ENCODE data around the gene CACNA1S. TPM values are rescaled to one million over a fixed set of nuclear protein-coding genes. Genes with fewer than 3 reads are reported as not detected.

CACNA1S gene
- total and polyA plus RNA-seq, 2 of the 4 experiments (the other 2 are of a cell fraction) = not detected

DNA sequence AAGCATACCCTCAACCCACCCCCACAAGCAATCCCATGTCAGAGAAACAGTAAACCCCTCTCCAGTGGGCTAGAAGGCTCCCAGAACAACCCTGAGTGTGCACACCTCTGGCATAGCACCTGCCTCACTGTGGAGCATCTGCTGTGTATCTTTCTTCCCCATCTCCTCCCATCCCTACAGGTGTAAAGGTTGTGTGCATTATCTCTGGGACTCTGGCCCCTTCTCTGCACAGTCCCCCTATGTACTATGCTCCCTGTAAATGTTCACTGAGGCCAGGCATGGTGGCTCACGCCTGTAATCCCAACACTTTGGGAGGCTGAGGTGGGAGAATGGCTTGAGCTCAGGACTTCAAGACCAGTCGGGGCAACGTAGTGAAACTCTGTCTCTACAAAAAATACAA, 700 bp upstream of the CACNA1S start:
- H3K9ac ChIP-seq (ENCODE audit: low read depth, low read length) = no peak overlapping the region
- no peak for DNase-seq
- no peak overlapping the region for H2AK5ac ChIP-seq (ENCODE audit: low read depth, low read length)
- H2BK15ac ChIP-seq (ENCODE audit: low read depth, low read length) = no peak overlapping the region
- CTCF ChIA-PET = interaction anchor here (0.7 to 2.6 kb wide), 2 partner anchors 26 to 35 kb away, joined by 3 to 7 read pairs; no protein-coding TSS in a partner anchor
- H2BK5ac ChIP-seq (ENCODE audit: low read depth, low read length, poor library complexity, severe bottlenecking) = no peak overlapping the region
- no peak overlapping the region for H3K27ac ChIP-seq (ENCODE audit: insufficient read depth, low read length)
- POLR2A ChIA-PET (ENCODE audit: unreplicated experiment) = interaction anchor here (0.6 kb wide), 1 partner anchor 280 kb away, joined by 3 read pairs; no protein-coding TSS in a partner anchor
- no CpG with 5 or more reads among the region's 3 CpGs for WGBS, 2 experiments (ENCODE audit: extremely low coverage in 2 of 2, insufficient read length in 1 of 2)
- in situ Hi-C loops (cut with MboI; ENCODE audit: low sequenced_read_pairs) (no loop called here), intact Hi-C loops (cut with micrococcal nuclease) (no loop called here), dilution Hi-C loops (cut with HindIII; ENCODE audit: low sequenced_read_pairs, unreplicated experiment) (no loop called here)
- H4K91ac ChIP-seq (ENCODE audit: insufficient read depth, low read depth, low read length) = no peak overlapping the region
- no peak overlapping the region for H2BK120ac ChIP-seq (ENCODE audit: low read depth, low read length)
- no peak overlapping the region for H2AK9ac ChIP-seq (replicated peaks; ENCODE audit: low read depth, low read length, poor library complexity)
- BruUV-seq (replicated peaks) = no TSS peak
- H3K9me1 ChIP-seq (ENCODE audit: insufficient read depth, low read length) = no peaks in the 10 kb centered on the region
- H3K14ac ChIP-seq (replicated peaks; ENCODE audit: low read depth, low read length) = no peak overlapping the region
- no peaks in the 10 kb centered on the region for H3K36me3 ChIP-seq (ENCODE audit: control insufficient read depth, insufficient read depth, low read length)
- H3K18ac ChIP-seq (ENCODE audit: low read depth, low read length) = no peak overlapping the region
- no peak overlapping the region for H3K23ac ChIP-seq (ENCODE audit: low read depth, low read length)
- H3K9me3 ChIP-seq (ENCODE audit: control insufficient read depth, insufficient read depth, low read length) = no peaks in the 10 kb centered on the region
- no peaks in the 10 kb centered on the region for H3K79me1 ChIP-seq (ENCODE audit: low read depth in 1 of 2, low read length in 2 of 2)
- H3K4ac ChIP-seq (ENCODE audit: low read depth, low read length) = no peak overlapping the region
- no peak for ATAC-seq (ENCODE audit: low read depth)
- no peak overlapping the region for H4K5ac ChIP-seq (ENCODE audit: low read depth, low read length)
- H4K20me1 ChIP-seq (ENCODE audit: insufficient read depth, low read length) = no peaks in the 10 kb centered on the region
- H3K4me1 ChIP-seq (ENCODE audit: control insufficient read depth, insufficient read depth, low read length) = peaks cover 2% of the 10 kb centered on the region; the same call in 1 of the 2 replicates
- no peak overlapping the region for H3K56ac ChIP-seq (ENCODE audit: extremely low read depth, insufficient read depth, low read length)
- TF ChIP-seq RCOR1 (IDR thresholded peaks at IDR 0.05; ENCODE audit: insufficient replicate concordance, low read length) (no peak), CEBPB (IDR thresholded peaks at IDR 0.05; ENCODE audit: low read depth, low read length) (no peak)
- no peak overlapping the region for H3K4me3 ChIP-seq (ENCODE audit: insufficient read depth, low read depth, low read length)
- H4K8ac ChIP-seq (ENCODE audit: low read depth in 2 of 2, low read length in 2 of 2) = no peak overlapping the region
- peaks cover 52% of the 10 kb centered on the region for H3K27me3 ChIP-seq (ENCODE audit: control insufficient read depth, insufficient read depth, low read length)
- H3K4me2 ChIP-seq (ENCODE audit: low read depth, low read length) = no peak overlapping the region
- no peak overlapping the region for H2AFZ ChIP-seq (replicated peaks; ENCODE audit: low read length, poor library complexity)
- H2BK20ac ChIP-seq (ENCODE audit: low read depth, low read length) = no peak overlapping the region

Data from IMR-90 (cell line).